Renal cortical epithelial cell (primary cell): ENCODE measurements around the gene ADAMTSL2. TPM values are rescaled to one million over a fixed set of nuclear protein-coding genes. Genes with fewer than 3 reads are reported as not detected.

Source experiments
- DNase-seq: peaks from one replicate; pipeline ENCODE4 v3.0.0-alpha.2; 2011; ENCODE audit warnings: low read depth
- total RNA-seq: library from RNA; depleted of rRNA; stranded (reverse); fragments of >200 nt; gene quantifications from 2 replicates; pipeline ENCODE4 v1.2.3, GENCODE V29; 2014

The ADAMTSL2 gene
- total RNA-seq, 1 donor from 2014 or later, result 0.05 TPM

GRCh38 chr9:133575186-133576030 is 40.9 kb downstream of the ADAMTSL2 start:
- DNase-seq, result no peak

GRCh38 chr9:133576031-133576874 is 41.7 kb downstream of the ADAMTSL2 start:
- no peak for DNase-seq

- no peak for DNase-seq
These were observed 42.6 kb downstream of the ADAMTSL2 start for GRCh38 chr9:133576875-133577736.

GRCh38 chr9:133577737-133578112 is 43.2 kb downstream of the ADAMTSL2 start:
- no peak for DNase-seq

GRCh38 chr9:133578524-133579441 is 44.3 kb downstream of the ADAMTSL2 start:
- DNase-seq, result no peak

GRCh38 chr9:133579601-133580418 is 45.3 kb downstream of the ADAMTSL2 start:
- no peak for DNase-seq

- DNase-seq, result no peak
These were observed 45.9 kb downstream of the ADAMTSL2 start for GRCh38 chr9:133580419-133580738.

GRCh38 chr9:133581011-133581410 is 46.5 kb downstream of the ADAMTSL2 start:
- DNase-seq, result no peak

GRCh38 chr9:133581513-133582343 is 47.2 kb downstream of the ADAMTSL2 start:
- DNase-seq, result no peak

- no peak for DNase-seq
These were observed 48.1 kb downstream of the ADAMTSL2 start for GRCh38 chr9:133582501-133583045.

- no peak for DNase-seq
These were observed 48.6 kb downstream of the ADAMTSL2 start for GRCh38 chr9:133583111-133583510.

GRCh38 chr9:133583586-133583985 is 49.1 kb downstream of the ADAMTSL2 start:
- DNase-seq, result no peak

GRCh38 chr9:133584167-133584558 is 49.7 kb downstream of the ADAMTSL2 start:
- DNase-seq, result no peak

GRCh38 chr9:133584559-133585476 is 50.3 kb downstream of the ADAMTSL2 start:
- DNase-seq, result no peak

GRCh38 chr9:133585481-133586351 is 51.2 kb downstream of the ADAMTSL2 start:
- DNase-seq, result no peak

GRCh38 chr9:133587051-133587450 is 52.5 kb downstream of the ADAMTSL2 start:
- no peak for DNase-seq

- no peak for DNase-seq
These were observed 53.0 kb downstream of the ADAMTSL2 start for GRCh38 chr9:133587466-133587865.
